UCSD-AML1 (cell line): Measurements from ENCODE around the gene CCDC136.

Experiments
- DNase-seq: peaks from one replicate; lab custom pipeline; 2025; ENCODE audit not compliant: unreplicated experiment; lab: John Stamatoyannopoulos, UW

The CCDC136 gene

DNA sequence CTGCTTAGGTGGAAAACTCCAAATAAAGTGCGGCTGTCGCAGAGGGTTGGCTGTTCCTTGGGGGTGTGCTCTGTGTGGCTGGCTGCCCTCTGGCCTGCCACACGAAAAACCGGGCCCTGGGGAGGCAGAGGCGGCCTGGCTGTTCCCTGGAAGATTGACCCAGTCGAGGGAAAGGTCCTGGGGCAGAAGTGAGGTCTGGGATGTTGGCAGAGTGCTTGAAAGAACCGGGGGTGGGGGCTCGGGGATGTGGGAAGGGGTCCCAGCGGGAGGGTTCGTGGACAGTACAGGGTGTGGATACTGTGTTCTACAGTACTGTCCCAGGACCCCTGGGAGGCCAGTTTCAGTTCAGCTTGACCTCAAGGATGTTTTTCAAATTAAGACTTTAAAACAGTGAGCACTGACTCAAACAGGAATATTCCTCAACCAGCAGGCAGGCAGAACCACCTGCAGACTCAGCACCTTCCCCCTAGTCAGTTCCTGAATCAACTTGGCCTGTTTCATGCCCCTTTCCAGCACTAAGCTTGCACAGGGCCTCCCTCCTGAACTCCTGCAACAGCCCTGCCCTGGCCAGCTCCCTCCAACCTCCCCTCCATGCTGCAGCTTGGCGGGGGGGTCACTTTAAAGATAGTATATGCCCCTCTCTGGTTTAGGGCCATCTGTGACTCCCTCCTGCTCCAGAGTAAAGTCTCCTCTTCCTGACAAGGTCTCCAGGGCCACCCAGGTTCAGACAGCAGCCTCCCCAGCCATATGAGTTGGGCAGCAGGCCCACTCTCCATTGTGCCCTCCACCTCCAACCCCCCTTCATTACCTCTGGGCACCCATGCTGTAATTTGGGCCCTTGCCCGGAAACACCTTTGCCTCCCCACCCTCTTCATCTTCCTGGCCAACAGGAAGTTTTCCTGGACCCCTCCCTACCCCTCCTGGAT, 67.7 kb downstream of the CCDC136 start:
- DNase-seq, result no peak

DNA sequence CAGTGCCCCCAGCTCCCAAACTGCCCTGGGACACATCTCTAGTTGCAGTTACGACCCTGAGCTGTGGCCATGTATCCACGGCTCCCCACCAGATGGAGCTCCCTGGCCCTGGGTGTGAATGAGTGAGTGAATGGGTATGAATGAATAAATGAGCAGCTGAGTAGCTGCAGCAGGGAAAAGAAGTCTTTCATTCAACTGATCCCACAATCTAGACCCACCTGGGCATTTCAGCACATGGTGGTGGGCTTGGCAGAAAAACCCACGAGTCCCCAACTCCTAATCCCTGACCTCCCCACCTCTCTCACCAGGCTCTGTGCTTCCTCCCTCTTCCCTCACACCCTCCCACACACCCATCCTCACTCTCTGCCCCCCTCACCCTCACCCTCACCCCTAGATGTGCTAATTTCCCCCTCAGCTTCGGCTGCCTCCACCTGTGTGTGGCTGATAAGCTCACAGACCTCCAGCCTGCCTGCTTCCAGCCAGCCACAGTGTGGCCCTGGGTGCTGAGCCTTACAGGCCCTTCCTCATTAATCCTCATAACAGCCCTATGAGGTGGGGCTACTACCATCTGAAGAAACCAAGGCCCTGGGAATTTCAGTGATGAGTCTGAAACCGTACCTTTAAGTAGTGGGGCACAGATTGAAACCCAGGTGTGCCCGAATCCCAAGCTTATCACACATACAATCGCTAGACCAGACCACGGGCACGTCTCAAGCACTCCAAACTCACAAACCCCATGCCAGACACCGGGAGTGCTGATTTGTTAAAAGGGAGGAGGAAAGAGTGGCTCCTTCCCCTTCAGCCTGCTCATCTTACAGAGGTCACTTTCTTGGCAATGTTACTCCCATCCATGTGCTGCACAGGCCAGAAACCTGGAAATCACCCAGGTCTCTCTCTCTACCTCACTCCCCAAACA, 68.6 kb downstream of the CCDC136 start:
- DNase-seq, result peak; percentile 20

DNA sequence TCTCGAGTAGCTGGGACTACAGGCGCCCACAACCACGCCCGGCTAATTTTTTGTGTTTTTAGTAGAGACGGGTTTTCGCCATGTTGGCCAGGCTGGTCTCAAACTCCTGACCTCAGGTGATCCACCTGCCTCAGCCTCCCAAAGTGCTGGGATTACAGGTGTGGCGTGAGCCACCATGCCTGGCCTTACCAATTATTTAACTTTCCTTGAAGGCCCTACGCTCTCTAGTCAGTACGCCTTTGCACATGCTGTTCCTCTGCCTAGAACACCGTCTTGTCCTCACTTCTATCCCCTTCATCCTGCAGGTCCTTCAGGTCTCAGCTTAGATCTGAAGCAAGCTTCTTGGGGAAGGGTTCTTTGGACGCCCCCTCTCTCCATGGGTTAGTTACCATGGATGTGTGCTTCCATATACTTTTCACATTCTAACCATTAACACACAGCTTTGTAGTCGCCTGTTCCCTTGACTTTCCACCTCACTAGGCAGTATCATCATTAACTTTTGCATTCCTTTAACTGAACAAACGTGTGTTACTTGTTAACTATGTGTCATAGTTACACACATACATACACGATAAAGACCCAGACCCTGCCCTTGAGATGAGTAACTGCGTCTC, 70.3 kb downstream of the CCDC136 start:
- DNase-seq, result no peak

DNA sequence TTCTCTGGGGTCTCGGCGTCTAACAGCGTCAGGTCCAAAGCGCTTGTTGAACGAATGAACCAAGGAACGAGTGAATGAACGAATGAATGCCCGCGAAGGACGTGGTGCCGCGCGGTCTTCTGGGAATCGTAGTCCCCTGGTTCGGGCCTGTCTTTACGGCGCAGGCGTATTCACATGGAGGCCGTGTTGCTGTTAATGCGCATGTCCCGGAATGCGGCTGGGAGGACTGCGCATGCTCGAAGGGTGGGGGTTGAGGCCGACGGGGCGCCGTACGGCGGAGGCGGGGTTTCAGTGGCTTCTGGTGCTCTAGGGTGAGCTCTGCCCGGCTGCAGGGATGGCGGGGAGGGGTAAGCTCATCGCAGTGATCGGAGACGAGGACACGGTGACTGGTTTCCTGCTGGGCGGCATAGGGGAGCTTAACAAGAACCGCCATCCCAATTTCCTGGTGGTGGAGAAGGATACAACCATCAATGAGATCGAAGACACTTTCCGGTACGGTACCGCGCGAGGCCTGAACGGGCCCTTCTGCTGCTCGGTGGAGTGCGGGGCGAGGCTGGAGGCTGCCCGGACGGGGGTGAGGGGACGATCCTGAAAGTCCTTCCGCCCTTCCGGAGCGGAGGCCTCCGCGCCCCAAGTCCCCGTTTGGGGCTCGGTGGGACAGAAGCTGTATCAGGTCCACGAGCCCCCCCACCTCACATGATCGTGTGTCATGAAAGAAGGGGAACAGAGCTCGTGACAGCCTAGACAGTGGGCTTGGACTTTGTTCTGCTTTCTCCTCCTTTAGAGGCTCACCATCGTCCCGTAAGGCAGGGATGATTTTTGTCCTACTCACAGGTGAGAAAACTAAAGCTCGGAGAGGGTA, 71.0 kb downstream of the CCDC136 start, which contains the start of gene ATP6V1F:
ATP6V1F (plus strand) TSS at position 286 of the 862 bp plus-strand sequence; CDS start at position 335, 49 bp downstream.
- DNase-seq, result peak; percentile 93

DNA sequence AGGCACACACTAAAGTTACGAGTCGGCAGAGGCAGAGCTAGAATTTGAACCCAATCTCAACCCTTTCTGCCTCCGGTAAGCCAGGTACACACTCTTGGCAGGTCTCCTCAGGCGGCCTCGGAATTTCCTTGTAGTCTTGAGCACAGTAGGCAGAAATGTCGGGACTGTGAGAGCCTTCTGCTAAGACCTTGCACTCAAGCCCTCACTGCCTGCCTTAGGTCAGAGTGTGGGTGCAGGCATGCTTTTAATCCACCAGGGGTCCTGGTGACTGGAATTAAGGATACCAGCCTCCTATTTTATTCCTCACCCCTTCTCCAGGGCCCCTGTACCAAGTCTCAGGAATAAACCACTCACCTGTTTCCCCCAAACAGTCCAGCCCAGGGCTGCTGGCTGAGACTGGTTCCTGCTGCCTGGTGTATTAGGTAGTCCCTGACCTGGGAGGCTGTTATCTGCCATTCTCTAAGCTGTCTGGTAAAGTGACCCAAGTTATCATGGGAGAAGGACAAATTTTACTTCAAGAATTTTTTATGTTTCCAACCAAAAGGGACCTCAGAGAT, 71.7 kb downstream of the CCDC136 start:
- peak; percentile 25 for DNase-seq

DNA sequence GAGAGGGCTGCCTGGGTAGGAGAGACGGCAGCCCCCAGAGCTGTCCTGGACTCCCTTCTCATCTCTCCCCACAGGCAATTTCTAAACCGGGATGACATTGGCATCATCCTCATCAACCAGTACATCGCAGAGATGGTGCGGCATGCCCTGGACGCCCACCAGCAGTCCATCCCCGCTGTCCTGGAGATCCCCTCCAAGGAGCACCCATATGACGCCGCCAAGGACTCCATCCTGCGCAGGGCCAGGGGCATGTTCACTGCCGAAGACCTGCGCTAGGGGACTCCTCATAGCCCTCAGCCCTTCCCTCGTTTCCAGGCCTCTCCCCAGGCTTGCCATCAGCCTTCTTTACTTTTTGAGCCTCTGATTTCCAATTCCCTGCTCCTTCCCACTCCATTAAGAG, 73.5 kb downstream of the CCDC136 start:
- no peak for DNase-seq

DNA sequence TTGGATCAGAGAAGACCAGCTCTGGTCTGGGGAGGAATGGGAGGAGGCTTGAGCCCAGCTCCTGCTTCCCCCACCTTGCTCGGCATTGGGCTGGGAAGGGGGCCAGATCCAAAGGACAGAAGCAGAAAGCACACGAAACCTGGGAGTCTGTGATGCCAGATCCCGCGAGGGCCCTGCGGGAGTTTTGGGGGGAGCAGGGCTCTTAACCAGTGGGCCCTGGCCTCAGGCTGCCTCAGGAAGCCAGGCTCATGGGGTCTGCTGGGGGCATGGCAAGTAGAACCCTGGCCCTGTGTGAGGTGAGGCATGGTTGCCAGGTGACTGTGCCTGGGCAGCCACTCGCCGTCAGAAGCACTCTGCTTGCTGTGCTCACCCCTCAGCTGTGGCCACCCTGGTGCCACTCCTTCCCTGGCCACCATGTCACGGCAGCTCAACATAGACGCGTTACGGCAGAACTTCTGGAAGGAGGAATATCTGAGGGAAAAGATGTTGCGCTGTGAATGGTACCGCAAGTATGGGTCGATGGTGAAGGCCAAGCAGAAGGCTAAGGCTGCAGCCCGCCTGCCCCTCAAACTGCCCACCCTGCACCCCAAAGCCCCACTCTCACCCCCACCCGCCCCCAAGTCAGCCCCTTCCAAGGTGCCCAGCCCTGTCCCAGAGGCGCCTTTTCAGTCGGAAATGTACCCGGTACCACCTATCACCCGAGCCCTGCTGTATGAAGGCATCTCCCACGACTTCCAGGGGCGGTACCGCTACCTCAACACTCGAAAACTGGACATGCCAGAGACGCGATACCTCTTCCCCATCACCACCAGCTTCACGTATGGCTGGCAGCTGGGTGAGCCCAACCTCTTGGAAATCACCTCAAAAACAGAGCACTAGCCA, 74.5 kb downstream of the CCDC136 start:
- DNase-seq, result no peak

DNA sequence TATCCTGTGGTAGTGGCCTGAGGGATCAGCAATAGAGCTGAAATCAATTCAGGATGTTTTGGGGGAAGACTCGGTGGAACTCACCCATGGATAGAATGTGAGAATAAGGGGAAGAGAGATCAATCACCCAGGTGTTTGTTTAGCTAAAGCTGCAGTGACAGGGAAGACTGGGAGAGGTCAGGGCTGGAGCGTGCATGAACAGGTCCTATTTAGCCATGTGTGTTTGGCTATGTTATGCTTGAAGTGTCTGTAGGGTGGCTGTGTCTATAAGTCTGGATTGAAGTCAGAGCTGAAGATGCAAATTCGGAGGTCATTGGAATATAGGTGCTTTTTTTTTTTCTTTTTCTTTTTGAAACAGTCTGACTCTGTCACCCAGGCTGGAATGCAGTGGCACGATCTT, 75.5 kb downstream of the CCDC136 start:
- DNase-seq, result no peak

DNA sequence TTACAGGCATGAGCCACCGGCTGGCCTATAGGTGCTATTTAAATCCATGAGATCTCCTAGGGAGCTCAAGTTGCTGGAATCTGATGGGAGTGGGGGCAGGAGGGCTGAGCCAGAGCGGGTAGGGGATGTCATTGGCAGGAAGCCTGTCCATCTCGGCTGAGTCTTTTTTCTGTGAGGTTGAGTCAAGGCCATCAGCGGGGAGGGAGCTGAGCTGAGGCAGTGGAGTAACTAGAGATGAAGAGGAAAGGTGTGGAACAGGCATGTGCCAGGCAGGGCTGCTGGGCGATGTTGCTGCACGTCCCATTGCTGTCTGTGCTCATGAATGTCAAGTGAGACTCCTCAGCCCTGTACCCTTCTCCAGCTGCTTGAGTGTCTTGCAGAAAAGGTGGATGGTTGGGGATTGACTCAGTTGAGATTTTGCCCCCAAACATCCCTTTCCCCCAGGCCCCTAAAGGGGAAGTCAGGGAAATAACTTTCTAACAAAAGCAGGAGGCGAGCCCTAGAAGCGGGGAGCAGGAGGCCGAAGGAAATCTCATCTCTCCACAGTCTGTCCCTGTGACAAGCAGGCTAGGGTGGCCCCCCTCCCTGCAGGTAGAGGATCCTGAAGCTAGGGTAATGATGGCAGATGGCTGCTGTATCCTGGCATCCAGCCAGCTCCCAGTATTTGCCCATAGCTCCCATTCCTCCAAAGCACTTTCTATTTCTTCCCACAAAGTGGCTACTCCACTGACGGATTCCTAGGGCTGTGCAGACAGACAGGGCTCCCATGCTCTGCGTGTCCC, 76.3 kb downstream of the CCDC136 start:
- DNase-seq, result no peak

DNA sequence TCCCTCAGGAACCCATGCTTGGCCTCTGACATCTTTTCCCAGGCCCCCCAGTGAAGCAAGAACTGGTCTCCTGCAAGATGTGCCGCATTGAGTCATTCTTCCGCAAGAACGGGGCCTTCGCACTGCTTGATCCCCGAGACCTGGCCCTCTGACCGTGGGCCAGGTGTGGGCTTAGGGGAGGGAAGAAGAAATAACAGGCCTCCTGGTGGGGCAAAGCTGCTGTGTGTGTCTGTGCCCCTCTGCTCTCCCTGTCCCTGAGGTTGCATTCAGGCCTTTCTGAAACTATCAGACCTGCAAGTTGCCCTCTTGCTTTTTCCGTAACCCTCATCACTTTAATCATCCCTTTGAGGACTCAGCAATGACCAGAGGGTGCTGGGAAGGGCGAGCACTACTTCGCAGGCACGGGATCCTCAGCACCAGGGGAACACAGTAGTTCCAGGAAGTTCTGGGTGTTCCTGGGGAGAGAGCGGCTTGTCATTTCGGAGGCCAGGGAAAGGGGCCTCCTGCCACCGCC, 76.9 kb downstream of the CCDC136 start:
- no peak for DNase-seq

DNA sequence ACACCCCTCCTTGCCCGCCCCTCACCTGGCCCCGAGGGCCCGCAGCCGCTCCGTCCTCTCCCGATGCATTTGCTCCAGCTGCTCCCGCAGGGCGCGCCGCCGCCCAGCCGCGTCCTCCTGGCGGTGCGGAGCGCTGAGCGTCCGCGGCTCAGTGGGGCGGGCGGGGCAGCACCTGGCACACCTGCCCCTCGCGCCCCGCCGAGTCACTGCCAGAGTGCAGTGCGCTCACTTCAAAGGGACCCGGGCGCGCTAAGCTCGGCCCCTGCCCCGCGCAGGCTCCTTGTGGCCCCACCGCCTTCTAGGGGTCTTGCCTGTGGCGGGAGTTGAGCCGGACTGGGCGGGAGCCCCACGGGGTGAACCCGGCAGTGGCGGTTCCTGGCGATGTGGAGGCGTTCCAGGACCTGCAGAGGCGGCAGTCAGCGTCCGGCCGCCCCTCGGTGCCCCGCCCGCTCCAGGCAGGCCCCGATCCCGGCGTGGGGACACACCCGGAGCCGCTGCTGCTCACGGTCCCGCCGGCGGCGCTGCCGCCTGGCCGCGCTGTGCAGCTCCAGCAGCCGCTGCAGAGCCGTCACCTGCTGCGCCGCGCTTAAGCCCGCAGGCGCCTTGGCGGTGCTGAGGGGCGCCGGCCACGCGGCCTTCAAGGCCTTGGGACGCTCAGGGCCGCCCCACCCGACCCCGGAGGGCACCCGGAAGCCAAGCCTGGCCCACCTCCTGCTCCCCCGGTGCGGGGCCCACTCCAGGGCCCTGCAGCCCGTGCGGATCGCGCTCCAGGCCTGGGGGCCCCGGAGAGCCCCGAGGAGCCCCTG, 77.6 kb downstream of the CCDC136 start:
- DNase-seq, result no peak

DNA sequence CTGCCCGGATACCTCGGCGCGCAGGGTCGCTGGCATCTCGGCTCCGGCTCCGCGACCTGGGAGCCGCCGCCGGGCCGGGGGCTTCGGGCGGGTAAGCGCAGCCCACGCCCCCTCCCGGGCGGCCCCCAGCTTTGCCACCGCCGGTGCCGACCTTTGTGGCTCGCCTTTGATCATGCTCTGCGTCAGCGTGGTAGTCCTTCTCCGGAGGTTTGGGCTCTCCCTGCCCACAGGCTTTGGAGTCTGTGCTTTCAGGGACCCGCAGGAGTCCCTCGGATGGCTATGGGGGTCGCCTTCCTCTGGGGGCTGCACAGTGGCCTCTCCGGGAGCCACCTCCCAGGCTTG, 78.1 kb downstream of the CCDC136 start:
- no peak for DNase-seq

DNA sequence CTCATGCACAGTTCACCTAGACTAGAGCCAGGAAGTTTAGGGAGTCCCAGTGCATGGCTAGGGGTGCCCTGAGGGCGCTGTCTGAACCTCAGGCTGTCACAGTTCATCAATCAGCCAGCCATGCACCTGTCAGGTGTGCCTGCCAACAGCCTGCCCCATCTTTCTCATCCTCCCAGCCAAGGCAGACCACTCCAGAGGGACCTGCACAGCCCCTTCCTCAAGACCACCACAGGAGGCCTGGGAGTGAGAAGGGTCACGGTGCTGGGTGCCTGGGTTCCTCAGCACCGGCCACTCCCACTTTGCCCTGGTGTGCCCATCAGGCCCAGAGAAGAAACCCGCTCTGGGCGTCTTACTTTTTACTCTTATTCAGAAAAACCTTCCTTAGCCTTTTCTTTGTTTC, 79.3 kb downstream of the CCDC136 start:
- DNase-seq, result no peak
